Prostate gland (tissue), 2 donors: Measurements from ENCODE around the gene XAGE1B. TPM values are rescaled to one million over a fixed set of nuclear protein-coding genes. Genes with fewer than 3 reads are reported as not detected.
"Not testable (repeated sequence)": the region's sequence is repeated elsewhere in the genome, so short reads cannot be mapped to it uniquely, and the experiment has no call there.

Source experiments
- DNase-seq: peaks from one replicate; pipeline ENCODE4 v3.0.0-alpha.2; 2019; ENCODE audit warnings: low spot score
- H3K27ac ChIP-seq, 2 donors: fragments of 200-600 bp; sonication (generic); 2 replicates each; pipeline ENCODE4 v1.5.1; 2017 to 2019
- H3K27me3 ChIP-seq: fragments of 200-600 bp; sonication (generic); replicated peaks from 2 replicates; pipeline ENCODE4 v1.5.1; 2019; ENCODE audit not compliant: insufficient read depth
- H3K36me3 ChIP-seq, 2 donors: fragments of 200-600 bp; sonication (generic); 1 replicate in 1 of 2; 2 replicates in 1 of 2; pipeline versions ENCODE4 v1.5.1 to v1.8.1; 2017 to 2019
- H3K4me1 ChIP-seq: fragments of 200-600 bp; sonication (generic); replicated peaks from 2 replicates; pipeline ENCODE4 v1.5.1; 2019
- H3K4me3 ChIP-seq, 2 donors: fragments of 200-600 bp; sonication (generic); 2 replicates each; pipeline ENCODE4 v1.5.1; 2017 to 2019
- H3K9me3 ChIP-seq: fragments of 200-600 bp; sonication (generic); 2 replicates; pipeline ENCODE4 v1.5.1; 2017
- CTCF ChIP-seq, 4 experiments: fragments of 200-600 bp in 2 of 4; fragments of 450-650 bp in 2 of 4; sonication (generic) in 2 of 4; IDR thresholded peaks; 1 replicate in 3 of 4; 2 replicates in 1 of 4; pipeline ENCODE4 v1.5.1; 2016 to 2019; ENCODE audit warnings: antibody characterized with exemption in 4 of 4, mild to moderate bottlenecking in 2 of 4, moderate library complexity in 2 of 4
- POLR2A ChIP-seq: fragments of 450-650 bp; IDR thresholded peaks from one replicate; pipeline ENCODE4 v1.6.1; 2016; ENCODE audit warnings: antibody characterized with exemption, mild to moderate bottlenecking
- POLR2AphosphoS5 ChIP-seq: sonication (generic); formaldehyde crosslinking; IDR thresholded peaks from one replicate; pipeline ENCODE4 v1.6.1; 2017; ENCODE audit warnings: antibody characterized with exemption
- WGBS: methylation state at CpG from one replicate; pipeline ENCODE4 v1.1.5; 2018; 5-methylcytosine and 5-hydroxymethylcytosine counted together
- intact Hi-C: fragments of 100-400 bp; cut with DNase I; formaldehyde crosslinking; loops from one replicate; pipeline ENCODE4 v1.14.2; 2022
- total RNA-seq, 2 donors: library from RNA; depleted of rRNA; stranded (reverse); fragments of >200 nt; gene quantifications; one replicate each; pipeline ENCODE4 v1.1.0, GENCODE V29; 2016

The XAGE1B gene
- total RNA-seq, 2 donors from 2014 or later, result 29.7 TPM; not detected in 1

- 92% methylated on average over 21 of the region's 21 CpGs for WGBS
- DNase-seq, result no peak
- H3K27ac ChIP-seq, result no peak overlapping the region
- no peak for TF ChIP-seq POLR2A
- no peak for TF ChIP-seq POLR2AphosphoS5
- no peak for TF ChIP-seq CTCF (IDR thresholded peaks at IDR 0.05)
- no peaks in the 10 kb centered on the region for H3K27me3 ChIP-seq
- no peaks in the 10 kb centered on the region for H3K4me1 ChIP-seq
- no peaks in the 10 kb centered on the region for H3K9me3 ChIP-seq
- no peaks in the 10 kb centered on the region for H3K36me3 ChIP-seq
- H3K4me3 ChIP-seq, result no peak overlapping the region
- intact Hi-C loops, result no loop called here
Observed at GRCh38 chrX:52544147-52544840, 27.4 kb upstream of the XAGE1B start.

GRCh38 chrX:52542311-52542710 is 25.4 kb upstream of the XAGE1B start:
- intact Hi-C loops, result no loop called here
- H3K27me3 ChIP-seq, result no peaks in the 10 kb centered on the region
- no peak for DNase-seq
- no peak overlapping the region for H3K4me3 ChIP-seq
- 40% methylated on average over 6 of the region's 6 CpGs for WGBS
- H3K27ac ChIP-seq, result no peak overlapping the region
- no peaks in the 10 kb centered on the region for H3K4me1 ChIP-seq
- TF ChIP-seq CTCF (IDR thresholded peaks at IDR 0.05) (no peak), POLR2A (no peak), POLR2AphosphoS5 (no peak)
- no peaks in the 10 kb centered on the region for H3K36me3 ChIP-seq
- no peaks in the 10 kb centered on the region for H3K9me3 ChIP-seq

- 60% methylated on average over 3 of the region's 4 CpGs for WGBS
- intact Hi-C loops, result not testable (repeated sequence)
Observed at GRCh38 chrX:52541051-52541450, 24.2 kb upstream of the XAGE1B start.

GRCh38 chrX:52516110-52516986 is 515 bp downstream of the XAGE1B start:
- H3K9me3 ChIP-seq, intact Hi-C loops, H3K27ac ChIP-seq, H3K4me1 ChIP-seq, H3K36me3 ChIP-seq, H3K27me3 ChIP-seq, DNase-seq, H3K4me3 ChIP-seq: not testable (repeated sequence)
- no CpG with 5 or more reads among the region's 27 CpGs for WGBS

More at GRCh38 chrX:52541051-52541450, 24.2 kb upstream of the XAGE1B start:
- not testable (repeated sequence) for H3K27ac ChIP-seq, H3K27me3 ChIP-seq, H3K4me3 ChIP-seq, H3K36me3 ChIP-seq, H3K9me3 ChIP-seq, H3K4me1 ChIP-seq, DNase-seq

GRCh38 chrX:52511126-52511525 is 5.7 kb downstream of the XAGE1B start:
- intact Hi-C loops, H3K36me3 ChIP-seq, H3K9me3 ChIP-seq, H3K4me3 ChIP-seq, H3K27me3 ChIP-seq, DNase-seq, H3K27ac ChIP-seq, H3K4me1 ChIP-seq: not testable (repeated sequence)
- WGBS, result no CpG with 5 or more reads among the region's 6 CpGs

- intact Hi-C loops, result no loop called here
- Histone ChIP-seq H3K9me3 (no peaks in the 10 kb centered on the region), H3K36me3 (no peaks in the 10 kb centered on the region), H3K27me3 (no peaks in the 10 kb centered on the region), H3K27ac (no peak overlapping the region), H3K4me3 (no peak overlapping the region), H3K4me1 (no peaks in the 10 kb centered on the region)
- 79% methylated on average over 6 of the region's 6 CpGs for WGBS
- DNase-seq, result no peak
- no peak for TF ChIP-seq POLR2AphosphoS5
- TF ChIP-seq CTCF (IDR thresholded peaks at IDR 0.05), result no peak
- no peak for TF ChIP-seq POLR2A
Observed at GRCh38 chrX:52509916-52510315, 6.9 kb downstream of the XAGE1B start.
